ENCODE results near the gene CSRP1. TPM values are rescaled to one million over a fixed set of nuclear protein-coding genes. Genes with fewer than 3 reads are reported as not detected.
"Not testable (repeated sequence)": the region's sequence is repeated elsewhere in the genome, so short reads cannot be mapped to it uniquely, and the experiment has no call there.

The CSRP1 gene
- total RNA-seq, 1 donor from 2014 or later = 729 TPM

DNA sequence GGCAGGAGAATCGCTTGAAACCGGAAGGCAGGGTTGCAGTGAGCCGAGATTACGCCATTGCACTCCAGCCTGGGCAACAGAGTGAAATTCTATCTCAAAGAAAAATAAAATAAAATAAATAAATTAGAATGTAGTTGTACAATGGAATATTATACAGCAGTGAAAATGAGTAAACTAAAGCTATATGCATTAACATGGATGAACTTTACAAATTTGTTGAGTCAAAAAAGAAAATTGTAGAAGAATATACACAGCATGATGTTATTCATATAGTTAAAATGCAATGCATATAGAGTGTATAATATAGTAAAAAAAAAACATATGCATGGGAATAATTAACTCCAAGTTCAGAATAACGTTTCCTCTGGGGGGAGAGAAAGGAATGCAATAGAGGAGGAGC lies 21.0 kb upstream of the CSRP1 start:
- Histone ChIP-seq H3K27ac (no peak overlapping the region), H3K9me3 (no peaks in the 10 kb centered on the region), H3K4me3 (no peak overlapping the region), H3K36me3 (no peaks in the 10 kb centered on the region), H3K27me3 (no peaks in the 10 kb centered on the region), H3K4me1 (peaks cover 23% of the 10 kb centered on the region)
- intact Hi-C loops (cut with DNase I) = no loop called here
- TF ChIP-seq, protein P1, sequence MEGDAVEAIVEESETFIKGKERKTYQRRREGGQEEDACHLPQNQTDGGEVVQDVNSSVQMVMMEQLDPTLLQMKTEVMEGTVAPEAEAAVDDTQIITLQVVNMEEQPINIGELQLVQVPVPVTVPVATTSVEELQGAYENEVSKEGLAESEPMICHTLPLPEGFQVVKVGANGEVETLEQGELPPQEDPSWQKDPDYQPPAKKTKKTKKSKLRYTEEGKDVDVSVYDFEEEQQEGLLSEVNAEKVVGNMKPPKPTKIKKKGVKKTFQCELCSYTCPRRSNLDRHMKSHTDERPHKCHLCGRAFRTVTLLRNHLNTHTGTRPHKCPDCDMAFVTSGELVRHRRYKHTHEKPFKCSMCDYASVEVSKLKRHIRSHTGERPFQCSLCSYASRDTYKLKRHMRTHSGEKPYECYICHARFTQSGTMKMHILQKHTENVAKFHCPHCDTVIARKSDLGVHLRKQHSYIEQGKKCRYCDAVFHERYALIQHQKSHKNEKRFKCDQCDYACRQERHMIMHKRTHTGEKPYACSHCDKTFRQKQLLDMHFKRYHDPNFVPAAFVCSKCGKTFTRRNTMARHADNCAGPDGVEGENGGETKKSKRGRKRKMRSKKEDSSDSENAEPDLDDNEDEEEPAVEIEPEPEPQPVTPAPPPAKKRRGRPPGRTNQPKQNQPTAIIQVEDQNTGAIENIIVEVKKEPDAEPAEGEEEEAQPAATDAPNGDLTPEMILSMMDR (IDR thresholded peaks at IDR 0.05) = no peak
- TF ChIP-seq POLR2A (IDR thresholded peaks at IDR 0.05) (no peak), POLR2AphosphoS5 (IDR thresholded peaks at IDR 0.05; ENCODE audit: insufficient read depth in 1 of 2, low read depth in 1 of 2) (no peak)
- DNase-seq (ENCODE audit: extremely low spot score in 2 of 2) = no peak

DNA sequence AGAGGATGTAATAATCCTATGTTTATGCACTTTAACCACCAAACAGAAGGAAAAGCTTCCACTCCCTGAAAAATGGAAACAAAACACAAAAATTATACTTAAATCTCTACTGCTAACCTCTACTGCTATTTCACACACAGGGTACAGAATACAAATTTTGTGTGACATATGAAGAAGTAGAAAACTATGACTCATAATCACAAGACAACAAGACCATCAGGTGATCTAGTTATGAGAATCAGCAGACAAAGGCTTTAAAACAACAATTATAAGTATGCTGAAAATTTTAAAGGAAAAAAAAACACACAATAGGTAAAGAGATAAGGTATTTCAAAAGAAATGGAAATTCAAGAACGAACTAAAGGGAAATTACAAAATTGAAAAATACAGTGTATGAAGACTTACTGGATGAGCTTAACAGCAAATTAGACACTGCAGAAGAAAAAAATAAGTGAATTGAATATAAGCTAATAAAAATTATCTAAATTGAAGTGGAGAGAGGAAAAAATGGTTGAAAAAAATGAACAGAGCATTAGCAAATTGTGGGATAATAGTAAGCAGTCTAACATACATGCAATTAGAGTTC lies 18.4 kb upstream of the CSRP1 start:
- H3K4me3 ChIP-seq = no peak overlapping the region
- intact Hi-C loops (cut with DNase I) = no loop called here
- H3K36me3 ChIP-seq = no peaks in the 10 kb centered on the region
- H3K9me3 ChIP-seq = no peaks in the 10 kb centered on the region
- TF ChIP-seq POLR2A (IDR thresholded peaks at IDR 0.05) (no peak), POLR2AphosphoS5 (IDR thresholded peaks at IDR 0.05; ENCODE audit: insufficient read depth in 1 of 2, low read depth in 1 of 2) (no peak)
- TF ChIP-seq, protein P1 (IDR thresholded peaks at IDR 0.05) = no peak
- H3K27me3 ChIP-seq = no peaks in the 10 kb centered on the region
- no peak overlapping the region for H3K27ac ChIP-seq
- no peaks in the 10 kb centered on the region for H3K4me1 ChIP-seq
- no peak for DNase-seq (ENCODE audit: extremely low spot score in 2 of 2)

DNA sequence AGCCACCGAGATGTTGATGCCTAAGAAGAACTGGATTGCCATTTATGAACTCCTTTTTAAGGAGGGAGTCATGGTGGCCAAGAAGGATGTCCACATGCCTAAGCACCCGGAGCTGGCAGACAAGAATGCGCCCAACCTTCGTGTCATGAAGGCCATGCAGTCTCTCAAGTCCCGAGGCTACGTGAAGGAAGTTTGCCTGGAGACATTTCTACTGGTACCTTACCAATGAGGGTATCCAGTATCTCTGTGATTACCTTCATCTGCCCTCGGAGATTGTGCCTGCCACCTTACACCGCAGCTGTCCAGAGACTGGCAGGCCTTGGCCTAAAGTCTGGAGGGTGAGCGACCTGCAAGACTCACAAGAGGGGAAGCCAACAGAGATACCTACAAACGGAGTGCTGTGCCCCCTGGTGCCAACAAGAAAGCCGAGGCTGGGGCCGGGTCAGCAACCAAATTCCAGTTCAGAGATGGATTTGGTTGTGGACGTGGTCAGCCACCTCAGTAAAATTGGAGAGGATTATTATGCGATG lies 13.2 kb upstream of the CSRP1 start:
- H3K4me3 ChIP-seq; H3K4me1 ChIP-seq; H3K36me3 ChIP-seq; H3K27ac ChIP-seq; H3K27me3 ChIP-seq; H3K9me3 ChIP-seq; DNase-seq (ENCODE audit: extremely low spot score in 2 of 2); intact Hi-C loops (cut with DNase I): not testable (repeated sequence)

DNA sequence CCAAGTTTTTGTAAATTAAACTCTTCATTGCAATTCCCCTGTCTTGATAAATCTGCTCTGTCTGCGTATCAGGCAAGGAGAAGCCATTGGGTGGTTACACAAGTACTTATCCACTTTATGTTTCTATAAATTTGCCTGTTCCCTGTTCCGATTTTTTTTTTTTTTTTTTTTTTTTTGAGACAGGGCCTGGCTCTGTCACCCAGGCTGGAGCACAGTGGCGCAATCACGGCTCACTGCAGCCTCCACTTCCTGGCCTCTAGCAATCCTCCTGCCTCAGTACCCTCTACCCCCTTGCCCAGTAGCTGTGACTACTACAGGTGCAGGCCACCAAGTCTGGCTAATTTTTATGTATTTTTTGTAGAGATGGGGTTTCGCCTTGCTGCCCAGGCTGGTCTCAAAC lies 11.1 kb upstream of the CSRP1 start:
- H3K27ac ChIP-seq = no peak overlapping the region
- TF ChIP-seq POLR2AphosphoS5 (IDR thresholded peaks at IDR 0.05; ENCODE audit: insufficient read depth in 1 of 2, low read depth in 1 of 2) (no peak), POLR2A (IDR thresholded peaks at IDR 0.05) (no peak)
- TF ChIP-seq, protein P1 (IDR thresholded peaks at IDR 0.05) = no peak

DNA sequence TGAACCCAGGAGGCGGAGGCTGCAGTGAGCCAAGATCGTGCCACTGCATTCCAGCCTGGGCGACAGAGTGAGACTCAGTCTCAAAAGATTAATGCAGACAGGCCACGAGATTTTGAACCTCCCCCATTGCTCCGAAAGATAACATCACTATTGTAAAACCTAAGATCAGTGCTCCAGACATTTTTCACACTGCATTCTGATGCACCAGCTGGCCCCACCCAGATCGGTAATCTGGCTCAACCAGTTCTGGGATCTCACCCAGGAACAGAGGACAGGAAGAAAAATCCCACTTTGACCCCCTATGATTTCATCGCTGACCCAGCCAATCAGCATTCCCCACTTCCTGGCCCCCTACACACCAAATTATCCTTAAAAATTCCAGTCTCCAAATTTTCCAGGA lies 10.7 kb upstream of the CSRP1 start:
- Histone ChIP-seq H3K4me3 (no peak overlapping the region), H3K27me3 (no peaks in the 10 kb centered on the region), H3K27ac (no peak overlapping the region), H3K36me3 (no peaks in the 10 kb centered on the region), H3K4me1 (peaks cover 11% of the 10 kb centered on the region), H3K9me3 (no peaks in the 10 kb centered on the region)
- TF ChIP-seq POLR2A (IDR thresholded peaks at IDR 0.05) (no peak), POLR2AphosphoS5 (IDR thresholded peaks at IDR 0.05; ENCODE audit: insufficient read depth in 1 of 2, low read depth in 1 of 2) (no peak)
- TF ChIP-seq, protein P1 (IDR thresholded peaks at IDR 0.05) = no peak
- intact Hi-C loops (cut with DNase I) = no loop called here
- DNase-seq (ENCODE audit: extremely low spot score in 2 of 2) = no peak

More for the DNA sequence above, 11.1 kb upstream of the CSRP1 start:
- Histone ChIP-seq H3K36me3 (no peaks in the 10 kb centered on the region), H3K27me3 (no peaks in the 10 kb centered on the region), H3K9me3 (no peaks in the 10 kb centered on the region), H3K4me3 (no peak overlapping the region), H3K4me1 (peaks cover 8% of the 10 kb centered on the region)
- DNase-seq (ENCODE audit: extremely low spot score in 2 of 2) = no peak
- intact Hi-C loops (cut with DNase I) = no loop called here
